ENCODE results near the gene MCC. TPM values are rescaled to one million over a fixed set of nuclear protein-coding genes. Genes with fewer than 3 reads are reported as not detected.
A peak's percentile ranks its signal among the peaks of the same experiment; 100 is the strongest.
"Not testable (repeated sequence)": the region's sequence is repeated elsewhere in the genome, so short reads cannot be mapped to it uniquely, and the experiment has no call there.

Gene MCC
- polyA plus RNA-seq, 5 donors, result 12.5 to 17.2 (median 15.7) TPM

DNA sequence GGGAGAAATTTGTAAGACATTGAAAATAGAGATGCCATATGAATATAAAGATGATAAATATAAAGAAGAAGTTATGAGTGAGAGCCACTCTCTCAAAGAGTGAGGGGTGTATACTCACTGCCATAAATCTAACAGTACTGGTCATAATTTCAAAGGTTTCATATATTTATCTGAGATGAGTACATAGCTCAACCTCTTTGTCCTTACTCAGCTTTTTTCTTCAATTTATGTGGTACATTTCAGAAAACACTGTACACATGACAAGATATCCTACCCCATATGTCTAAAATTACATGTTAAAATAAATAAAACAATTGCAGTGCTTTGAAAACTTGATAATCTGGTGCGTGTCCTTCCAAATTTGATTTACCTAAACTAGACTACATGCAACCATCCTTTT lies 5.2 kb upstream of the MCC start:
- no peak for DNase-seq

GRCh38 chr5:113491022-113491421 lies 2.8 kb upstream of the MCC start:
- DNase-seq, result no peak

GRCh38 chr5:113490317-113490716 lies 2.1 kb upstream of the MCC start:
- DNase-seq, result no peak

GRCh38 chr5:113489299-113489698 lies 1.0 kb upstream of the MCC start:
- DNase-seq, result no peak

GRCh38 chr5:113488645-113489184 lies 462 bp upstream of the MCC start:
- DNase-seq, result no peak

DNA sequence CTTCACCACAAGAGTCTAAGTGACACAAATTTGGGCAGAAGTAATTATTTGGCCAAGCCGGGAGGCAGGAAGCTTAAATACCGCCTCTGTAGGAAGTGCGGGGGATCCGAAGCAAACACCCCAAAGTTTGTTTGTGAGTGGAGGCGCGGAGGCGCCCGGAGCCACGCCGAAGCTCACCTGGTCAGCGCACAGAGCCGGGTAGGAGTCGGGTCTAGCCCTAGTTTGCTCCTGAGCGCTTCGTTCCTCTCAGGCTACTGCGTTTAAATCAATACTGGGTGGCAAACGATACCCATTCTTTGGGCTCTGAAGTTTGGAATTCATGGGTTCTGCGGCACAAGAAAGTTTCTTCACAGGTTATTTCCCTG lies 855 bp downstream of the MCC start:
- DNase-seq, result peak; percentile 15 to 20

- no peak for DNase-seq
These were observed 8.0 kb downstream of the MCC start for GRCh38 chr5:113480243-113480642.

GRCh38 chr5:113478691-113479090 lies 9.6 kb downstream of the MCC start:
- no peak for DNase-seq

- no peak for DNase-seq
These were observed 14.0 kb downstream of the MCC start for GRCh38 chr5:113474100-113474728.

DNA sequence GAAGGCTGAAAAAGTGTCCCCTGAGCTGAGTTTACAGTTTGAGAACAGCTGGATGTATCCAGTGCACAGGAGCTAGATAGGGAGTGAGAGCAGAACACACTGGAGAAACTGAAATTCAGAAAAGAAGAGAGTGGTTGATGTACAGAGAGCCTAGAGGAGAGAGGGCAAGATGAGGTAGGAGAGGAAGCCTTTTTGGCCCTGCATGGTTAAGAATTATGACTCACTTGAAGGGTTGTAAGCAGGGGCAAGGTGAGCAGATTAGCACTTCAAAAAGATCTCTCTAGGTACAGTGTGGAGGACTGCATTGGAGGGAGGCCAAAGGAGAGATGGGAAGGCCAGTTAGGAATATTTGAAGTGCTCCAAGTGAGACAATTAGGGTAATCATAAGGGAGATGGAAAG lies 25.2 kb downstream of the MCC start:
- no peak for DNase-seq

DNA sequence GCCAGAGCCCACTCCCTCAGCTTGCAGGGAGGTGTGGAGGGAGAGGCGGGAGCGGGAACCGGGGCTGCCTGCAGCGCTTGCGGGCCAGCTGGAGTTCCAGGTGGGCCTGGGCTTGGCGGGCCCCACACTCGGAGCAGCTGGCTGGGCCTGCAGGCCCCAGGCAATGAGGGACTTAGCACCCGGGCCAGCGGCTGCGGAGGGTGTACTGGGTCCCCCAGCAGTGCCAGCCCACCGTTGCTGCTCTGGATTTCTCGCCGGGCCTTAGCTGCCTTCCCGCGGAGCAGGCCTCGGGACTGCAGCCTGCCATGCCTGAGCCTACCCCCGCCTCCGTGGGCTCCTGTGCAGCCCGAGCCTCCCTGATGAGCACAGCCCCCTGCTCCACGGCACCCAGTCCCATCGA lies 31.1 kb downstream of the MCC start:
- not testable (repeated sequence) for DNase-seq

GRCh38 chr5:113452941-113453340 lies 35.3 kb downstream of the MCC start:
- no peak for DNase-seq

DNA sequence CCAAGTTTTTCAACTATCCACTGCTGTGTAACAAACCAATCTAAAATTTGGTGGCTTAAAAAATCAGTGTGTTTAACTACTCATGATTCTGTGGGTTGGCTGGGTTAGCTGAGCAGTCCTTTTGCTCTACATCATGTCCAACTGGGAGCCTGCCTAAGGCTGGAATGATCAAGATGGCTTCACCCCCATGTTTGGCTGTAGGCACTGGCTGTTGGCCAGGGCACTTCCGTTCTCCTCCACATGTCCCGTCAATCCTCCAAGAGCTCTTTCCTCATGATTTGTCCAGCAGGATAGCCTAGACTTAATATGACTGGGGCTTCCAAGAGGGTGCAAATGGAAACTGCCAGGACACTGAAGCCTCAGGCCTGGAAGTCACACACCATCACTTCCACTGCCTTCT lies 36.5 kb downstream of the MCC start:
- DNase-seq, result no peak

GRCh38 chr5:113450929-113451328 lies 37.3 kb downstream of the MCC start:
- no peak for DNase-seq

- no peak for DNase-seq
These were observed 37.8 kb downstream of the MCC start for GRCh38 chr5:113450462-113450861.

GRCh38 chr5:113448252-113448651 lies 40.0 kb downstream of the MCC start:
- no peak for DNase-seq

DNA sequence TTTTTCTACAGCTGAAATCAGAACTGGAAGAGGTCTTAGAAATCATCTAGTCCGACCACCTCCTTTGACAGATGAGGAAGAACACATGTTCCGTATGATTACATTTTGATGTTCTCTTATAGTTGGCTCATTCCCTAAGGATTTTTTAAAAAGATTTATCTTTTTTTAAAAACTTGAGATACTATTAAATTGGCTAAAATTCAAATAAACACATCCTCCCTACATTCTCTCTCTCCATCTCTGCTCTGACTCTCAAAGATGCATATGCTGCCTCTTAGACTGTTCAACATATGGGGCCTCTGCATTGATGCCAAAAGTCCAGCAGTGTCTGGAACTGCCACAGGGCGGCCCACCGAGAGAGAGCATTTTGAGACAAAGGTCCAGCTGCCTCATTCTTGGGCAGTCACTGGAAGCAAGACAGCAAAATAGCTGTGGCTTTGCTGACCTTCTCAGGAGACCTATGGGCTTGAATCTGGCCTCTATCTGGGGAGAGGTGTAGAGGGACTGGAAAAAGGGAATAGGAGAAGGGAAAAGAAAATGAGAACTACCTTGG lies 40.7 kb downstream of the MCC start:
- DNase-seq, result peak; percentile 55 to 57

- DNase-seq, result no peak
These were observed 41.8 kb downstream of the MCC start for GRCh38 chr5:113446358-113446927.

DNA sequence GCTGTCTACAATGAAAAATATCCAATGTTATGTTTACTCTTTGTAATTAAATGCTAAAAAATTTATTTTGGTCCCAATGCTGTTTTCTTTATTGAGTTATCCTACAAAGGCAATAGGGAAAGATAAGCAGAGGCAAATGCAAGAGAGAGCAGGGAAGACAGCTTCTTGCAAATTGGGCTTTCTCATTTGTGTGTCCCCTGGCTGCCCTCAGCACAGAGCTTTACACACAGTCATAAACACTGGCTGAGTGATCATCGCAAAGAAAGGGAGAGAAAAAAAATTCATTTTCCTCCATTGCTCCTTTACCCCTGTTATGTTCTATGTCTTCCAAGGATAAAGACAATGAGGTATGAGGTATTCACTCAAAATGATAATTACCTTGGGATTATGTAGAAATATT lies 51.1 kb downstream of the MCC start:
- no peak for DNase-seq

DNA sequence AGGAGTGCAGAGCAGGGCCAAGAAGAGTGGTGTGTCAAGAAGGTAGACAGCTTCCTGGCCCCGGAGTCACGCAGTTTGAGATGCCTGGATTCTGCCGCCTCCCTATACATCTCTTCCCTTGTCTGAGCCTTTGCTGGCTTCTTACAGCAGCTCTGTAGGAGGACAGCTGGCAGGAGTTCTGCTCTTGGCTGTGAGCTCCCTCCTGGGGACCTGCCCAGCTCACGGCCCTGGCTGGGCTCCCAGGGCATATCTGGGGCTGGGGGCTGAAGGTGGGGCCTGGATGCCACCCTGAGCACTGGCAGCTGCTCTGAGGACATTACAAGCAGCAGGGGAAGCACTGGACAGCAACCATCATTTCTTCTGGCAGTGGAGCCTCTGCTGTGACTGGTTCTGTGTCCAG lies 52.7 kb downstream of the MCC start:
- DNase-seq, result no peak

DNA sequence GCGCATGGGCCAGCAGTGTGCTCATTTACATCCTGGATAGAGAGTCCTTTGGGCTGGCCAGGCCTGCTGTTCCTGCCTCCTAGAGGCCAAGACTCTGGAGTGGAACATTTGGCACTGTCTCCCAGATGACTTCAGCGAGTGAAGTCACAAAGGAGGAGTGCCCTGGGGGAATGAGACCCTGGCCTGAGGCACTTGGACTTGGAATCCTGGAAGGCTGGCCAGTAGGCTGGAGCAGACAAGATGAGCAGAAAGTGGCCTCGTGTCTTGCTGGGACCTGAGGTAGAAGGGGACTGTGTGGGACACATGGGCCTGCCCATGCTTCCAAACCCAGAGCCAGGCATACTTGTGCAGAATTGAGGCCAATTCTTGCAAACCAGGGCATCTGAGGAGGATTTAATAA lies 53.4 kb downstream of the MCC start, which contains the start of gene TSSK1B:
TSS of gene TSSK1B (minus strand) at position 101 of the 400 bp plus-strand sequence. CDS start 150 bp downstream, outside the sequence.
- no peak for DNase-seq

DNA sequence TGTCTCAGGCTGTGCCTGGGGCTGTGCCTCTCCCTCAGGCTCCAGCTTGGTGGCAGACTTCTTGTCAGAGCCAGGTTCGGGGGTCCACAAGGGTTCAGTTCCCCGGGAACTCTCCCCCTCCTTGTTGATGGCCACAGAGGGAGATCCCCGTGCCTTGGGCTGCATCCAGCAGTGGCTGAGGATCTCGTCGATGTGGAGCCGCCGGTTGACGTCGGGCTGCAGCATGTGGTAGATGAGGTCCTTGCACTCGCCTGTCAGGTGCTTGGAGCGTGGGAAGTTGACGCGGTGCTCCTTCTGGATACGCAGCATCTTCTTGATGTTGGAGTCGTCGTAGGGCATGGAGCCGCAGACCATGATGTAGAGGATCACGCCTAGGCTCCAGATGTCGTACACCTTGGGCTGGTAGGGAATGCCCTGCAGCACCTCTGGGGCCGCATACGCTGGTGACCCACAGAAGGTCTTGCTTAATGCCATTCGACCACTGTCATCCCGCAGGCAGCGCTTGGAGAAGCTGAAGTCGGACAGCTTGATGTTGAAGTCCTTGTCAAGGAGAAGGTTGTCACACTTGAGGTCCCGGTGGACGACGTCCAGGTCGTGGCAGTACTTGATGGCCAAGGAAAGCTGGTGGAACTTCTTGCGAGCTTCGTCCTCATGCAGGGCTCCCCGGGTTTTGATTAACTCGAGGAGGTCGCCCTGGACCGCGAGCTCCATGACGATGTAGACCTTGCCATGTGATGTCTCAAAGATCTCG lies 54.2 kb downstream of the MCC start:
- DNase-seq, result no peak

- no peak for DNase-seq
These were observed 55.2 kb downstream of the MCC start for GRCh38 chr5:113433071-113433470.

Data from right lung (tissue), 5 donors.